ENCODE data around the gene NHS.

The NHS gene

DNA sequence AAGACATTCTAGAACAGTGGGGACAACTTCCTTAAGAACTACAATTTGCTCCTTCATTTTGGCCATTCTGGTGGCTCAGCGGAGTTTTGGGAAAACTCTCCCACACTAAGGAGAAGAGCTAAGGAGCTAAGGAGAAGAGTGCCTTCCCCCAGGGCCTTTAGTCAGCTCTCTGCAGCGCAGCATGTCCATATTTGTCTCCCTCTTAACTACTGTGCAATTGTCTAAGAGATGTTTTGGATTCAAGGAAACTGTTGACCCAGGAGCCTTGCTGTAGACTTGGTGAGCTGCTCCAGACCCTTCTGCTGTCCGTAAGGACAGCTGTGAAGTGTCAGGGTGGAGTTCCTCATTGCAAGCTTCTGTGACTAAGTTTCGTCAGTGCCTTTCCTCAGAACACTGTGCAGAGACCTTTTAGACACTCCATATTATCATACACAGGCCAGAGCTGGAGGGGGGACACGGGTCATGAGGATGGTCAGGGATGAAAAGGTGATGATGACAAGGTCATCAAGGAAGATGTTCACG lies 179.0 kb downstream of the NHS start:
- H3K4me3 ChIP-seq (ENCODE audit: low read depth, low read length) = no peak overlapping the region
- H3K27ac ChIP-seq = peak overlapping the region; percentile 69
- TF ChIP-seq, protein P1, sequence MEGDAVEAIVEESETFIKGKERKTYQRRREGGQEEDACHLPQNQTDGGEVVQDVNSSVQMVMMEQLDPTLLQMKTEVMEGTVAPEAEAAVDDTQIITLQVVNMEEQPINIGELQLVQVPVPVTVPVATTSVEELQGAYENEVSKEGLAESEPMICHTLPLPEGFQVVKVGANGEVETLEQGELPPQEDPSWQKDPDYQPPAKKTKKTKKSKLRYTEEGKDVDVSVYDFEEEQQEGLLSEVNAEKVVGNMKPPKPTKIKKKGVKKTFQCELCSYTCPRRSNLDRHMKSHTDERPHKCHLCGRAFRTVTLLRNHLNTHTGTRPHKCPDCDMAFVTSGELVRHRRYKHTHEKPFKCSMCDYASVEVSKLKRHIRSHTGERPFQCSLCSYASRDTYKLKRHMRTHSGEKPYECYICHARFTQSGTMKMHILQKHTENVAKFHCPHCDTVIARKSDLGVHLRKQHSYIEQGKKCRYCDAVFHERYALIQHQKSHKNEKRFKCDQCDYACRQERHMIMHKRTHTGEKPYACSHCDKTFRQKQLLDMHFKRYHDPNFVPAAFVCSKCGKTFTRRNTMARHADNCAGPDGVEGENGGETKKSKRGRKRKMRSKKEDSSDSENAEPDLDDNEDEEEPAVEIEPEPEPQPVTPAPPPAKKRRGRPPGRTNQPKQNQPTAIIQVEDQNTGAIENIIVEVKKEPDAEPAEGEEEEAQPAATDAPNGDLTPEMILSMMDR (IDR thresholded peaks at IDR 0.05; ENCODE audit: low read depth, low read length, missing control alignments) = no peak
- DNase-seq = no peak
- H3K27me3 ChIP-seq (replicated peaks) = no peaks in the 10 kb centered on the region
- H3K36me3 ChIP-seq (replicated peaks) = no peaks in the 10 kb centered on the region
- in situ Hi-C loops (cut with HindIII; ENCODE audit: low pct_ligation_motif_present, low sequenced_read_pairs) = no loop called here

DNA sequence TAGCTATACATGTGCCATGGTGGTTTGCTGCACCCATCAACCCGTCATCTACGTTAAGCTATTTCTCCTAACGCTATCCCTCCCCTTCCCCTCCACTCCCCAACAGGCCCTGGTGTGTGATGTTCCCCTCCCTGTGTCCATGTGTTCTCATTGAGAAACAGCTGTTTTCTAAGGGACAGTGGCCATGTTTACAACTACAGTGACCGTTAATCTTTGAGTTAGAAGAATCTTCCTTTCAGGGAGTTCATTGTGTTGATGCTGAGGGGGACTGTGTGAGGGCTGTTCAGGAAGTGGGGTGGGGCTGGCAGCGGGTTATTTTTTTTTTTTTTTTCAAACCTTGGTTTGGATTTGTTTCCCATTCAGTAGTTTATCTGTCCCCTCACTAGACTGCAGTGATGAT lies 179.9 kb downstream of the NHS start:
- Histone ChIP-seq H3K4me3 (ENCODE audit: low read depth, low read length) (no peak overlapping the region), H3K36me3 (replicated peaks) (no peaks in the 10 kb centered on the region), H3K27me3 (replicated peaks) (no peaks in the 10 kb centered on the region), H3K27ac (no peak overlapping the region)
- TF ChIP-seq, protein P1 (IDR thresholded peaks at IDR 0.05; ENCODE audit: low read depth, low read length, missing control alignments) = no peak
- DNase-seq = no peak
- in situ Hi-C loops (cut with HindIII; ENCODE audit: low pct_ligation_motif_present, low sequenced_read_pairs) = no loop called here

DNA sequence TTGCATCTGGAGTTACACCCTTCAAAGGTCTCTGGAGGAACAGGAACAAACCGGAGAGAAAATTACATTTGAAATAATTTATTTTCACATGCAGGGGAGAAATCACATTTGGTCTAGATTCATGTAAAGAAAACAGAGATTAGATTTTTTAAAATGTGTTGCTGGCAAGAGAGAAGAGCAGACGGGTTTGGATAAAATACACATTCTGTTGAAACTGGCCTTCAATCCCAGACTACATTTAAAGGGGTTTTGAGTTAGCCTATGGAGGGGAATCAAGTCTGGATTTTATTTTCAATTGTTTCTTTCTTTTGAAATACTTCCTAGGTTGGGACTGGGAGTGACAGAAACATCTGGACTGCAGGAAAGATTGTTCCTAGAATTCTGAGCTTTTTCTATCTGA lies 180.8 kb downstream of the NHS start:
- Histone ChIP-seq H3K36me3 (replicated peaks) (no peaks in the 10 kb centered on the region), H3K27me3 (replicated peaks) (no peaks in the 10 kb centered on the region), H3K4me3 (ENCODE audit: low read depth, low read length) (no peak overlapping the region), H3K27ac (no peak overlapping the region)
- DNase-seq = no peak
- in situ Hi-C loops (cut with HindIII; ENCODE audit: low pct_ligation_motif_present, low sequenced_read_pairs) = no loop called here
- TF ChIP-seq, protein P1 (IDR thresholded peaks at IDR 0.05; ENCODE audit: low read depth, low read length, missing control alignments) = no peak

DNA sequence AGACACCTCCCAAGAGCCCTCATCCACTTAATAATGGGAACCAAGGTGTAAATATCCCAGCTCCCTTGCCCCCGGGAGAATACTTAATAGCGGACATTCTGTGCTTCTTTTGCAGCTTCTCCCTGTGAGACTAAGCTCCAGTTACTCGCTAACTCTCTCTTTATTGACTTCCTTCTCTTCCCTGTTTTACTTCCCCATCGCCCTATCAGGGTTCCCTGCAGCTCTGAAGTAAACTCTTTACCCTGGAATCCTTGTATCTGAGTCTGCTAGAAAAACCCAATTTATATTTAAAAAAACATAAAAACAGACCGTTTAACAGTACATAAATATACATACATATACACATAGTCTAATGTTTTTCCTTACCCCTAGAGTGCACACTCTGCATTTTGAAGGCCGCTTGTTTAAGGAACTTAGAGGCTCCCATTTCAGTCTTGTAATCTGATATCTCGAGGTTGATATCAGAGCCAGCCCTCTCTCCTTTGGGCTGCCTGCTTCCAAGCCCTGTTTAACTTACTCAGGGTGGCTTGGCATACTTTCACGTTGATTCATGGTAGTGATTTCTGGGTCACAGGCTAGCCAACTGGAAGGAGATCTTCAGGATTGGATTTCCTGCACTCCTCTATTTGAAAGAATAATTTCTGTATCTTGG lies 184.9 kb downstream of the NHS start:
- TF ChIP-seq, protein P1 (IDR thresholded peaks at IDR 0.05; ENCODE audit: low read depth, low read length, missing control alignments) = no peak
- peak; percentile 81 for DNase-seq
- Histone ChIP-seq H3K27ac (peak overlapping the region; percentile 38), H3K4me3 (ENCODE audit: low read depth, low read length) (no peak overlapping the region), H3K27me3 (replicated peaks) (no peaks in the 10 kb centered on the region), H3K36me3 (replicated peaks) (no peaks in the 10 kb centered on the region)
- in situ Hi-C loops (cut with HindIII; ENCODE audit: low pct_ligation_motif_present, low sequenced_read_pairs) = no loop called here

DNA sequence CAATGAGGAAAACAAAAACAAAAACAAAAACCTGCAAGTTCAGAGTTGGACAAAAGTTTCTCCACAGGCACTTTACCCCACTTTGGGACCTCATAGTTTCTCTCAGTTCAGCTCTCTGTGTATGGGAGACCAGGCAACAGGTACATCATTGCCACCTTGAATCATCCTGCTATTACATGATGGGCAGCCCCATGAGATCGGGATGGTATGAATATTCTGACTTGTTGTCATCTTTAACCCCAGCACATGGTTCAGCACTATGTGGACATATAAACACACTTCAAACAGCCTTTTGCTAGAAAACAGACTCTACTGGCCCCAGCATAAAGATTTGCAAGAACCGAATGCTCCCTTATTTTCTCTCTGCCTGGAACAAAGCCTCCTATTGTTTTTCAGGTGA lies 185.4 kb downstream of the NHS start:
- Histone ChIP-seq H3K4me3 (ENCODE audit: low read depth, low read length) (no peak overlapping the region), H3K27me3 (replicated peaks) (no peaks in the 10 kb centered on the region), H3K36me3 (replicated peaks) (no peaks in the 10 kb centered on the region), H3K27ac (peak overlapping the region; percentile 34)
- in situ Hi-C loops (cut with HindIII; ENCODE audit: low pct_ligation_motif_present, low sequenced_read_pairs) = no loop called here
- no peak for DNase-seq
- TF ChIP-seq, protein P1 (IDR thresholded peaks at IDR 0.05; ENCODE audit: low read depth, low read length, missing control alignments) = no peak

DNA sequence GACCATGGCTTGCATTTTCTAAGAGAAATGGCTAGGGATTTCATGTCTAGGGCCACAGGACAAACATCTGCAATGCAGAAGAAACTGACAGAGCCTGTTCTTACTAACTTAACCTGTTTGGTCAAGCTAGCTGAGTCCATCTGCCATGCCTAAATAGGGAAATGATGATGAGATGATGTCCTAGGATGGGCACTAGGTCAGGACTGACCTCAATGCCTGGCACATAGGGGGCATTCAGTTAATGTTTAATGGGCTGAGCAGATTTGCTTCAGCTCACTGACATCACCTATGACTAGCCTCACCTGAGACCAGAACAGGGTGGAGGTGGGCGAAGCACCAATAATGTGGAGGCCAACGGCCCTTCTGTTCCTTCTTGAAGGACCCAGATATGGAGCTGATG lies 188.1 kb downstream of the NHS start:
- Histone ChIP-seq H3K36me3 (replicated peaks) (no peaks in the 10 kb centered on the region), H3K27me3 (replicated peaks) (no peaks in the 10 kb centered on the region), H3K27ac (no peak overlapping the region), H3K4me3 (ENCODE audit: low read depth, low read length) (no peak overlapping the region)
- in situ Hi-C loops (cut with HindIII; ENCODE audit: low pct_ligation_motif_present, low sequenced_read_pairs) = no loop called here
- no peak for DNase-seq
- TF ChIP-seq, protein P1 (IDR thresholded peaks at IDR 0.05; ENCODE audit: low read depth, low read length, missing control alignments) = no peak

All from brain microvascular endothelial cell (primary cell).